Caco-2 (cell line): ENCODE results near the gene RABL6. TPM values are rescaled to one million over a fixed set of nuclear protein-coding genes. Genes with fewer than 3 reads are reported as not detected.

Experiments used
- BruUV-seq: library from RNA; stranded (reverse); fragments of 400-500 nt; replicated peaks from 2 replicates; lab custom pipeline; 2021; lab: Mats Ljungman, UMichigan
- CTCF ChIA-PET: fragments of 300-600 bp; sonication (Branson Sonifier 250); formaldehyde crosslinking; loops from one replicate; lab custom pipeline; 2022; ENCODE audit warnings: antibody characterized with exemption; lab: Charles Lee
- POLR2A ChIA-PET: fragments of 300-600 bp; sonication (Branson Sonifier 250); formaldehyde crosslinking; loops from one replicate; lab custom pipeline; 2022; ENCODE audit warnings: antibody characterized with exemption; lab: Charles Lee
- DNase-seq, 2 experiments: peaks; one replicate each; pipeline versions ENCODE4 v3.0.0 to v3.0.0-alpha.2; 2020 to 2022
- H3K27me3 ChIP-seq: replicated peaks from 2 replicates; pipeline ENCODE4 v1.6.0; 2011; ENCODE audit warnings: low read length; ENCODE audit not compliant: control insufficient read depth, insufficient read depth
- H3K36me3 ChIP-seq: 2 replicates; pipeline ENCODE4 v1.5.1; 2011; ENCODE audit warnings: low read length; ENCODE audit not compliant: control insufficient read depth, insufficient read depth
- H3K4me1 ChIP-seq: fragments of 250-450 bp; sonication (Bioruptor Pico); 2 replicates; pipeline ENCODE4 v1.5.1; 2020; ENCODE audit warnings: mild to moderate bottlenecking
- H3K4me3 ChIP-seq: 2 replicates; pipeline ENCODE4 v1.5.1; 2011; ENCODE audit warnings: low read depth, mild to moderate bottlenecking, control low read depth, low read length
- H3K9me3 ChIP-seq: fragments of 250-450 bp; sonication (Bioruptor Pico); 2 replicates; pipeline ENCODE4 v1.5.1; 2020; ENCODE audit warnings: mild to moderate bottlenecking, moderate library complexity
- H3K27ac Mint-ChIP-seq: one replicate; pipeline ENCODE4 v1.8.0; 2022; ENCODE audit warnings: mixed read lengths; ENCODE audit not compliant: unreplicated experiment
- H3K27me3 Mint-ChIP-seq: one replicate; pipeline ENCODE4 v1.8.0; 2022; ENCODE audit warnings: mixed read lengths; ENCODE audit not compliant: insufficient read depth, unreplicated experiment
- H3K36me3 Mint-ChIP-seq: one replicate; pipeline ENCODE4 v1.8.0; 2022; ENCODE audit warnings: mild to moderate bottlenecking, mixed read lengths; ENCODE audit not compliant: insufficient read depth, unreplicated experiment
- H3K4me1 Mint-ChIP-seq: one replicate; pipeline ENCODE4 v1.8.0; 2022; ENCODE audit warnings: low read depth, mixed read lengths; ENCODE audit not compliant: unreplicated experiment
- H3K4me3 Mint-ChIP-seq: one replicate; pipeline ENCODE4 v1.8.0; 2022; ENCODE audit warnings: mild to moderate bottlenecking, moderate library complexity, mixed read lengths; ENCODE audit not compliant: unreplicated experiment
- H3K9me3 Mint-ChIP-seq: one replicate; pipeline ENCODE4 v1.8.0; 2022; ENCODE audit warnings: mixed read lengths; ENCODE audit not compliant: unreplicated experiment
- CTCF ChIP-seq, 2 experiments: fragments of 200-600 bp in 1 of 2; IDR thresholded peaks; 1 replicate in 1 of 2; 2 replicates in 1 of 2; pipeline versions ENCODE4 v1.5.1 to v1.8.0; 2011 to 2022; ENCODE audit warnings: antibody characterized with exemption in 1 of 2, control low read depth in 1 of 2, inconsistent platforms in 1 of 2, low read depth in 1 of 2, low read length in 1 of 2, mild to moderate bottlenecking in 1 of 2, moderate library complexity in 1 of 2; ENCODE audit not compliant: insufficient read depth in 1 of 2, severe bottlenecking in 1 of 2, unreplicated experiment in 1 of 2
- intact Hi-C: fragments of 100-400 bp; cut with micrococcal nuclease; formaldehyde crosslinking; loops from one replicate; pipeline ENCODE4 v1.10.0; 2022; ENCODE audit not compliant: unreplicated experiment
- total RNA-seq: library from RNA; stranded (reverse); gene quantifications from 2 replicates; pipeline ENCODE4 v1.2.3, GENCODE V29; 2022

Gene RABL6
- total RNA-seq, 1 experiment from 2014 or later, result 138 TPM

DNA sequence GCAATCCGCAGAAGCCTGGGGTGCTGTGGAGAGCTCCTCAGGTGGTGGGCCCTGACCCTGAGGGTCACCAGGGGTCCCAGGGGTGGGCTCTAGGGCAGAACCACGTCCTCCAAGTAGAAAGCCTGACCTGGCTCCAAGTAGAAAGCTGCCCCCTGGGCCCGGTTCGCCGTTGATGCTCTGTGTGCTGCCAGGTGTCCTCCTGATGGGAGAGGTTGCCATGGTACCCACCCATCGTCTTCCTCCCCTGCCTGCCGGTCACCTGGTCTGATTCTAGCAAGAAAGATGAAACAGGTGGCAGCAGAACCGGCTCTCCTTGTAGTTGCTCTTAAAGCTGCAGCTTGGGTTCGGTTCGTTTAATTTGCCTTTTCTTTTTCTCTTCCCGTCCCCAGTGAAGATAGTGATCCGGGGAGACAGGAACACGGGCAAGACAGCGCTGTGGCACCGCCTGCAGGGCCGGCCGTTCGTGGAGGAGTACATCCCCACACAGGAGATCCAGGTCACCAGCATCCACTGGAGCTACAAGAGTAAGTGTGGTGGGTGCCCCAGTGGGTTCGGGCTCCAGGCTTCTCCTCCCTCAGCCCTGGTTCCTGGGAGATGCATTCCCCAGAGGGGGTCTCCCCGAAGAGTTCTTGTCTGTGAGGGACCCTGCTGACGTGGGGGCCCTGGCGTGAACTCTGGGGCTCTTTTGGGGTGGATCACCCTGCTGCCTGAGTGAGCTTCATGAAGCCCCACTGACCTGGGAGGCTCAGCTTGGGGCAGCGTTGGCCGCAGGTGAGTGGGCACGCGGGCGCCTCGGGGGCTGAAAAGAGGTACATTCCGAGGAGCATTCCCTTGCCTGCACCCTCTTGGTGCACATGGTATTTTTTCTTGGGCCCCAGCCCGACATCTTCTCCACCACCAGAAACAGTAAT lies 15.6 kb downstream of the RABL6 start:
- Mint-ChIP-seq H3K36me3 (peaks cover 70% of the 10 kb centered on the region), H3K4me3 (no peak overlapping the region), H3K9me3 (no peaks in the 10 kb centered on the region), H3K27ac (no peak overlapping the region), H3K27me3 (no peaks in the 10 kb centered on the region), H3K4me1 (no peaks in the 10 kb centered on the region)
- Histone ChIP-seq H3K4me1 (no peaks in the 10 kb centered on the region), H3K4me3 (no peak overlapping the region), H3K9me3 (no peaks in the 10 kb centered on the region), H3K36me3 (no peaks in the 10 kb centered on the region; the same call in 1 of the 2 replicates), H3K27me3 (no peaks in the 10 kb centered on the region)
- no peak for TF ChIP-seq CTCF (IDR thresholded peaks at IDR 0.05; ENCODE audit: insufficient read depth in 1 of 2, low read depth in 1 of 2, low read length in 1 of 2, severe bottlenecking in 1 of 2, unreplicated experiment in 1 of 2)
- BruUV-seq, result no TSS peak
- intact Hi-C loops, result no loop called here
- DNase-seq, result no peak
- ChIA-PET POLR2A (no interaction called here), CTCF (interaction anchor here (0.6 to 1.8 kb wide), 4 partner anchors 17 to 244 kb away, joined by 4 to 8 read pairs (median 4); partner anchors contain the start of gene AJM1)

GRCh38 chr9:136824496-136825225 lies 16.9 kb downstream of the RABL6 start:
- no TSS peak for BruUV-seq

More at GRCh38 chr9:136824496-136825225, 16.9 kb downstream of the RABL6 start:
- POLR2A ChIA-PET, result no interaction called here
- Mint-ChIP-seq H3K9me3 (no peaks in the 10 kb centered on the region), H3K27ac (no peak overlapping the region), H3K27me3 (no peaks in the 10 kb centered on the region), H3K4me3 (no peak overlapping the region), H3K4me1 (no peaks in the 10 kb centered on the region), H3K36me3 (peaks cover 73% of the 10 kb centered on the region)
- no peak for DNase-seq
- Histone ChIP-seq H3K27me3 (no peaks in the 10 kb centered on the region), H3K4me1 (no peaks in the 10 kb centered on the region), H3K36me3 (peaks cover 2% of the 10 kb centered on the region), H3K9me3 (no peaks in the 10 kb centered on the region), H3K4me3 (no peak overlapping the region)
- CTCF ChIA-PET, result no interaction called here
- intact Hi-C loops, result no loop called here
- TF ChIP-seq CTCF (IDR thresholded peaks at IDR 0.05; ENCODE audit: insufficient read depth in 1 of 2, low read depth in 1 of 2, low read length in 1 of 2, severe bottlenecking in 1 of 2, unreplicated experiment in 1 of 2), result no peak
